Forelimb muscle (tissue), 1 donor: ENCODE measurements around the gene ROR2. TPM values are rescaled to one million over a fixed set of nuclear protein-coding genes. Genes with fewer than 3 reads are reported as not detected.
"Not testable (repeated sequence)": the region's sequence is repeated elsewhere in the genome, so short reads cannot be mapped to it uniquely, and the experiment has no call there.

ENCODE experiments used
- DNase-seq: peaks from one replicate; pipeline ENCODE4 v3.0.0-alpha.2; 2013; ENCODE audit warnings: low read depth
- polyA plus RNA-seq: library from polyadenylated mRNA; unstranded; fragments of 120-200 nt; gene quantifications from one replicate; pipeline ENCODE4 v1.2.1, GENCODE V29; 2013; ENCODE audit not compliant: insufficient read length

The ROR2 gene
- polyA plus RNA-seq, 1 donor, result 2.7 TPM

DNA sequence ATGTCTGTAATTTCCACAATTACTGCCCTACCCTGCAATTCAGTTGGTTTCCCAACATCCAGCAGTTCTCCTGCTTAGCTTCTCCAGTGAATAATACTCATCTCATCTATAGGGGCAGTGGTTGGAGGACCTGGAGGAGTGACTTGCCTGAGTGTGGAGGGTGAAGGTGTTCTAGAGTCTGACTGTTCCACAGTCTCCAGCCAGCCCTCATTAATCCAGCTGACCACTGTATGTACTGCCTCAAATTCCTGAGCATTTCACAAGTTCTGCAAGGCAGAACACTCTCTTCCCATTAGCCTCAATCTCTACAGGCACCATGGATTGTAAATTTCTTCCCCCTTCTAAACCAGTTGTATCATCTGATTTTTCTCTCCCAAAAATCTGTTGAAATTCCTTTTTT lies 379.0 kb downstream of the ROR2 start:
- no peak for DNase-seq

DNA sequence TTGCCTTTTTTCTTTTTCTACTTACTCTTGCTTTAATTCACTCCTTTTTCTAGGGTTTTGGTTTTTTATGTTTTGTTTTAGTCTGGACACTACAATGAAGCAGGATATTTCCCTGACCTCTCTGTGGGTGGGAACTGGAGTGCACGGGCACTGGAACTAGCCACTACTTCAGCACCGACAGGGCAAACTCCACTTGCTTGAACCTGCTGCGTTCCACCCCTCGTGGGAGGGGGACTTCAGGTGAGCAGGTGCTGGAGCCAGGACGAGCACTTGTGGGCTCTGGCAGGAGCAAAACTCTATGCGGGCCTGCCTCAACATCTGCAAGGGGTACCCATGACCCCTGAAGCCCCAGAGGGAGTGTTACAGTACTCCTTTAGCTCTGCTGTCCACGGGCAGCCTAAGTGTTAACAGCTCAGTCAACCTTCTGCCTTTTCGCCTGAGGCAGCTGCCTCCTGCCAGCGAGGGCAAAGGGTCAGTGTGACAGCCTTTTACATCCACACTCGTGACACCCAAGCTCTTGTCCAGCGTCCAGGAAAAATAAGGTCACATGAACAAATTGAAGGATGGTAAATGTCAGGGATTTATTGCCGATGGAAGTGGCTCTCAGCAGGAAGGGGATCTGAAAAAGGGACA lies 382.3 kb downstream of the ROR2 start:
- no peak for DNase-seq

DNA sequence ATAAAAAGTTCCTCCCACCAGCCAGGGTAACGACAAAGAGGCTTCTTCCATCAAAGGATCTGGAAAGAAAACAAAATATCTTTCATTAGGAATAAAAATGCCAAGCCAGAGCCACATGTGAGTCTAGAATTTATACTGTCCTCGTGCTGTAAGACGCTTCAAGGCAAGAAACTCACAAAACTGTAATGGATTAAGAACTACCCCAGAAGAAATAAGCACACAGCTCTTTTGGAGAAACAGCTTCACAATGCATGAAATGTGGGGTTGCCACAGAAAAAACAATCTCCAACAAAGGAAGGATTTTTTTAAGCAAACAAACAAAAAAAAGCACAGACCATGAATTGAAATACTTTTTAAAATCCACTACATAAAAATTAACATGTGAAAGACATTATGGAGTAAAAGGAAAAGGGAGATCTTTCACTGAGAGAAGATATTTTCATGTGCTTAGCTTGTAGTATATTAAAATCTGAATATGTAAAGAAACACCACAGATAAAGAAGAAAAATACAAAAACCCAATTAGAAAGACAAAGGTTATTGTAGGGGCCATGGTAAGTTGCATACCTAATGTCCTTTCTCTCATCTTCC lies 385.9 kb downstream of the ROR2 start:
- no peak for DNase-seq

DNA sequence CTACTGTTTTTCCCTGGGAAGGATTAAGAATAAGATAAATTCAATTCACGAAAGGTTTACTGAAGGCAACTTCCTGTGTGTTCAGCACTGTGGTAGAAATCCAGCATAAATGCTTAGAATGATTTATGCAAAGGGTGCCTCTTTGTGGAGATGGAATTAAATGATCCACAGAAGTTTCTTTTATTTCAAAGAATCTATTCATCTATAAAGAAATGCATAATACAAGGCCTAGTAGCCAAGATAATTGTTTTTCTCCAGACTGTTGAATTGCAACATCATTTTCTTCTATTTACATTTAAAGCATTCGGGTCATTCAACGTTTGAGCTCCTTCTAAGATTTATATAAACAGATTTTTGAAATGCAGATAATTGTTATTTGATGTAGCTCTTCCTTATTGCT lies 387.6 kb downstream of the ROR2 start:
- no peak for DNase-seq

DNA sequence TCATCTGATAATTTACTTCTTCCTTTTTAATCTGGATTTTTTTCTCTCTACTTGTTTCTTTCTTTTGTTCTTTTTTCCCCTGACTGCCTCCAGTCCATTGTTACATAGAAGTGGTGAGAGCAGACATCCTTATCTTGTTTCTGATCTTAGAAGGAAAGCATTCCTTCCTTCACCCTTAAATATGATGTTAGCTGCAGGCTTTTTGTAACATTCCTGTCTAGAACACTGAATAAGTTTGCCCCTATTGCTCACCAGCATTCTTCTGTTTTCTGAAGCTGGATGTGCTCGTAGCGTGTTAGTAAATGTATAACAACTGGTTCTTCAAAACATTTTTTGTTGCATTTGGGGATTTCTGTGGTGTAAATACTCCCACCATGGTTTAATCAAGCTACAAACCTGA lies 389.7 kb downstream of the ROR2 start:
- no peak for DNase-seq

DNA sequence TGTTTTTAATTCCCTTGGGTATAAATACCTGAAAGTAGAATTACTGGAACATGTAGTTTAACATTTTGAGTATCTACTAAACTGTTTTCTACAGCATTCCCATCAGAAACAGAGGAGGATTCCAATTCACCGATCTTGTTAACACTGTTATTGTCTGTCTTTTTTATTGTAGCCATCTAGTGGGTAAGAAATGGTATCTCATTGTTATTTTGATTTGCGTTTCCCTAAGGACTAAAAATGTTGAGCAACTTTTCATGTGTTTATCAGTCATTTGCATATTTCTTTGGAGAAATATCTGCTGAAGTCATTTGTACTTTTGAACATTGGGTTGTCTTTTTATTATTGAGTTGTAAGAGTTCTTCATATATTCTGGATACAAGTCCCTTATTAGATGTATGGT lies 391.1 kb downstream of the ROR2 start:
- no peak for DNase-seq

DNA sequence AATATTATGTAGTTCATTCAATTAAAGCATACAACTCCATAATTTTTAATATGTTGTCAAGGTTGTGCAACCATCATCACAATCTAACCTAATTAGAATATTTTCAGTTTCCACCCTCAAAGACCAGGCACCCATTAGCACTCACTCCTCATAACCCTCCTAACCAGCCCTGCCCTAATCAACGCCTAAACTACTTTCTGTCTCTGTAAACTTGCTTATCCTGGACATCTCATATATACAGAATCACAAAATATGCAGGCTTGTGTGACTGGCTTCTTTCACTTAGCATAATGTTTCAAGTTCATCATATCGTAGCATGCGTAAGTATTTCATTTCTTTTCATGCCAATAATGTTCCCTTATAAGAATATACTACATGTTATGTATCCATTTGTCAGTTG lies 391.6 kb downstream of the ROR2 start:
- DNase-seq, result no peak

DNA sequence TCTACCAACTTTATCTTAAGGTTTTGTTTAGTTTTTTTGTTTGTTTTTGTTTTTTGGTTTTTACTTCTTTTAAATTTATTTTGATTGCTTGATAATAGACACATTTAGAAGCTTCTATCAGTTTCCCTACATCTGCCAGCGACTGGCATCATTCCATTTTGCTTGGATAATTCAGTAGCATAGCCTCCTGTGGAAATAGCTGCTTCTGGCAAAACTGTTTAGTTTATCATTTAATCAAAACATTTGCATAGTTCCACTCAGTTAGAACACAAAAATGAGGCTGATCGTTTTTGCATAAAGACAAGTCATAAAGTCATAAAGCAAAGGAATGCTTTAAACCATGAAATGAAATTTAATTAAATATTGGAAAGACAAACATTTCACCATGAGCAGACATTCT lies 392.7 kb downstream of the ROR2 start:
- DNase-seq, result no peak

DNA sequence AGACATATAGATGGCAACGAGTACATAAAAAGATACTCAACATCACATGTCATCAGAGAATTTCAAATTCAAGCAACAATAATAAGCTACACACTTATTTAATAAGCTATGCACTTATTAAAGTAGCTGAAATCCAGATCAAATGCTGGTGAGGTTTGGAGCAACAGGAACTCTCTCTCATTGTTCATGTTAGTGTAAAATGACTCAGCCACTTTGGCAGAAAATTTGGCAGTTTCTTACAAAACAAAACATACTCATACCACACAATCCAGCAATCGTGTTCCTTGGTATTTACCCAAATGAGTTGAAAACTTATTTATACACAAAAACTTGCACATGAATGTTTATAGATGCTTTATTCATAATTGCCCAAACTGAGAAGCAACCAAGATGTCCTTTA lies 394.9 kb downstream of the ROR2 start:
- no peak for DNase-seq

DNA sequence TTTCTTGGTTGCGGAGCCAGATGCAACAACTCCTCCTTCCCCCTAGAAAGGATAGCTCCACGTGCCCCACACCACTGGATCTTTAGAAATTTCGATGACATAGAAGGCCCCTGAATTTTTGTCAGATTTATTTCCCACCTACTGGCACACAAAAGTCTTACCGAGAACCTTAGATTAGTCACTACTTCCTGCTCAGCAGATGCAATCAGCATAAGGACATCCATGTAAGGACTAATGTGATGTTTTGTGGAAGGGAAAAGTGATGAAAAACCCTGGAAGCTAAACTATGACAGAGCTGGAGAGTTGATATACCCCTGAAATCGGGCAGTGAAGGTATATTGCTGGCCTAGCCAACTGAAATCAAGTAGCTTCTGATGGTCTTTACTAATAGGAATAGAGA lies 400.9 kb downstream of the ROR2 start:
- DNase-seq, result no peak

DNA sequence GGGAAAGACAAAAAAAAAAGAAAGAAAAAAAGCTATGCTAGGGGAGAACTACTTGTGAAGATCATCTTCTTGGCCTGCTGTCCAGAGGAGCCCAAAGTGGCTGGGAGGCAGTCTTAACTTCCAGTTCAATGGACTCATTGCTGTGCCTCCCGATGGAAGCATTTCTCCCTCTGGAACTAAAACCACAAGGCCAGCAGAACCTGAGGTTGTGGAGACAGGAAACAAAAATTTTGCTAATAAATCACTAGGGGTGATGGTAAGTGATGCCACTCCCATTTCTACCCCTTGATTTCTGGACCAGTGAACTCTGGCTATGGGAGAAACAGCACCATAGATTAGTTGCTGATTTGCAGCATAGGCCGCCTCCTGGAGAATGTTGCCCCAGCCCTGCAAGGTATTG lies 402.9 kb downstream of the ROR2 start:
- DNase-seq, result no peak

DNA sequence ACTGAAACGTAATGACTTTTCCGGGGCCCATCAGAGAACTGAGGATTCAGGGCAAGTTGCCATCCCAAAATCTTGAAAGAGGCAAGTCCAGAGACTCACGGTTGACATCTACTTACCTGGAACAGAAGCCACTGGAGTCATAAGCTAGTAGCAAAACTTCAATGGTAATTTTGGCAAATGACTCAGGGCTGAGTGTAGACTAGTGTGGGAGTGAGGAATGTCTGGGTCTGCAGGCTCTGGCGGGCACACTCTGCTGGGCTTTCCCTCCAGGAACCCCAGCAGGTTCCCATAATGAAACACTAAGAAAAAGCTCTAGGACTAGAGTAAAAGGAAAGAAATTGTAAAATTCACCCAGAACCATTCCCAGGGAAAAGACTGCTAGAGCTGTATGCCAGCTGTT lies 403.5 kb downstream of the ROR2 start:
- no peak for DNase-seq

DNA sequence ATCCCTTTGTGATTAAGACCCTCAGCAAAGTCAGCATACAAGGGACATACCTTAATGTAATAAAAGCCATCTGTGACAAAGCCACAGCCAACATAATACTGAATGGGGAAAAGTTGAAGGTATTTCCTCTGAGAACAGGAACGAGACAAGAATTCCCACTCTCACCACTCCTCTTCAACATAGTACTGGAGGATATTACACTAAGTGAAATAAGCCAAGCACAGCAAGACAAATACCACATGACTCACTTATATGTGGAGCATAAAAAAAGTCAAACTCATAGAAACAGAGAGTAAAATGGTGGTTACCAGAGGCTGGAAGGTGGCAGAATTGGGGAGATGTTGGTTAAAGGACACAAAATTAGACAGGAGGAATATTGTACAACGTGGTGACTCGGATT lies 408.3 kb downstream of the ROR2 start:
- no peak for DNase-seq

DNA sequence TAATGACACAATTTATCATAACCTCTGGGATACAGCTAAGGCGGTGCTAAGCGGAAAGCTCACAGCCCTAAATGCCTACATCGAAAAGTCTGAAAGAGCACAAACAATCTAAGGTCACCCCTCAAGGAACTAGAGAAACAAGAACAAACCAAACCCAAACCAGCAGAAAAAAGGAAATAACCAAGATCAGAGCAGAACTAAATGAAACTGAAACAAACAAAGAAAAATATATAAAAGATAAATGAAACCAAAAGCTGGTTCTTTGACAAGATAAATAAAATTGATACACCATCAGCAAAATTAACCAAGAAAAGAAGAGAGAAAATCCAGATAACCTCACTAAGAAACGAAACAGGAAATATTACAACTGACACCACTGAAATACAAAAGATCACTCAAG lies 409.5 kb downstream of the ROR2 start:
- not testable (repeated sequence) for DNase-seq

DNA sequence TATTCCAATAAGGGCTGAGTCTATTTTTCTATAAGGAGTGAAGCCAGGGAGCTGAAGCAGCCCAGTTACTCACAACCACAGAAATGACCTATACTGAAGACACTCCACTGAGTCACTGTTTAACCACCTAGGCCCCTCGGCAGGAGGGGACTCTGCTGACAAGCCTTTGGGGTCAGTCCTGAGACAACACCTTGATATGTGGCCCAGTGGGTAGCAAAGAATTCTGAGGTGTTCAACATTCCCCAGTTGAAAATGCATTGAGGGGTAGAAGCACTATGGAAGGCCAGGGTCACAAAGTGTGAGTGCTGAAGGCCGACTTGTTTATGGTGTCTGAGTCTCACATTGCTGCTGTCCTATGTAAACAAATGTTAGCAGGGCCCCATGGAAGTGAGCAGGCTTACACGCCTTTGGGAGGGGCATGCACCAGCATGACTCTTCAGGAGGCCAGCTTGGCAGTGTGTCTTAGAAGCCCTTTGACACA lies 413.8 kb downstream of the ROR2 start:
- DNase-seq, result no peak

DNA sequence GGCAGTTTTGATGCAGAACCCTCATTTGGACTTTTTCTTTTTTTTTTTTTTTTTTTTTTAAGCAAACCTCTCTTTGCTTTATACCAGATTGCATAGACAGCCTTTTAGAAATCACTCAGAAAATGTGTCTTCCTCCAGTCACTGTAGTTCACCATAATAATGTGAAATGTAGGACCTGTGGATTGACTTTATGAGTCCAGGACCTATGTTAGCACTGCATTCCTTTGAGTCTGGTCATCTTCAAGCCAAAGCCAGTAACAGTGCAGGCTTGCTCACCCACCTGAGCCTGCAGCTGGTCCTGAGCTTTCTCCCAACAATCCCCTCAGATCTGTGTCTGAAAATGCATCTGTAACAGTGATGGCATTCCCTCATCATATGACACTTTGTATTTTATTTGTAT lies 415.7 kb downstream of the ROR2 start:
- DNase-seq, result no peak

DNA sequence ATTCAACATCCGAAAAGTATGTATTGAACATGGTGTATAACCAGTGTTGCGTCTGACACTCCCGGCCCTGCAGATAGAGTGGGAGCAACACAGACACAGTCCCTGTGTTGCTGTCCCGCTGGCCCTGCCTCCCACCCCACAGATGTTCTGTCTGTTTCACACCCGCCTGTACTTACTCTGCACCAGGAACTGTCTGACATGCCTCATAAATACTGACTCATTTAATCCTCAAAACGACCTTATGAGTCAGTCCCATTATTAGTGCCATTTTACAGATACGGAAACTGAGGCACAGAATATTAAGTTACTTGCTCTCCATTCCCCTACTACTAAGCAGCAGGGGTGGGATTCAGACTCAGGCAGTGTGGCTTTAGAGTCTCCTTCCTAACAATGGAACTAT lies 416.6 kb downstream of the ROR2 start:
- DNase-seq, result no peak

DNA sequence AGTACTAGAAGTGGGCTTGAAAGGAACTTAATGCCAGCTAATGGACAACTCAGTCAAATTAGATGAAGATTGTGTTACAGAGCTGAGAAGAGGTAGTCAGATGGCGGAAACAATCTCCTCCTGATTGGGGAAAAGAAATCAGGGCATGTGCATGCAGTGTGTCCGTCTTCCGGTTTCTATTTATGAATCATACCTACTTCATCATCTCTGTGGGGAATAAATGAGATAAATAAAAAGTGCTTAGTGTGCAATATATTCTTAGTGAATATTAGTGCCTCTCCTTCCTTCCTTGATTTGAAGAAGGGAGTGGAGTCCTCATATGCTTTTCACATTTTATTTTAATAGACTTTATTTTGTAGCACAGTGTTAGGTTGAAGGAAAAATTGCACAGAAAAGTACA lies 417.7 kb downstream of the ROR2 start:
- no peak for DNase-seq

DNA sequence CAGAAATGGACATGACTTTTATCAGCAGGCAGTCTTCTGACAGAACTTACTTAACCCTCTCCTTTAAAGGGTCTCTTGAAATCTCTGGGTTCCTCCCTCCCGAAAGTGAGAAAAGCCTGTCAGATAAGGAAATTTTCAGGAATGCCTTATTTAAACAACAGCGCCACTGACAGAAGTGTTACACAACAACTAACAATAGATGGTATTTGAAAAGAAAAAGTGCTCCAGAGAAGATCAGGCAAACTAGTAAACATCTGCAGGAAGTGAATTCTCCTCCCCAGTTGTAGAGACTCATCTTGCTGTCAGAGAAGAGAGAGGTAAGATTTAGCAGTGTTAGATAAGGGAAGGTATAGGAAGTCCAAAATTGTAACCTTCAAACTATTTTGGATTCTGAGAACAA lies 419.2 kb downstream of the ROR2 start:
- no peak for DNase-seq

DNA sequence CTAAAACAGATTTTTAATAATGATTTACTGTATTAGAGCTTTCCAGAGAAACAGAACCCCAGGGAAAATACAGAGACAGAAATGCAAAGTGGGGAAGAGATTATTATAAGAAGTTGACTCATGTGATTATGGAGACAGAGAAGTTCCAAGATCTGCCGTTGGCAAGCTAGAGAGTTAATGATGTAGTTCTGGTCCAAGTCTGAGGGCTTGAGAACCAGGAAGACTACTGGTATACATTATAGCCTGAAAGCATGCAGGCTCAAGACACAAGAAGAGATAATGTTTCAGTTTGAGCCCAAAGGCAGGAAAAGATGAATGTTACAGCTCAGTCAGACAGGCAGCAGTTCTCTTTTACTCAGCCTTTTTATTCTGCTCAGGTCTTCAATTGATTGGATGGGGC lies 427.5 kb downstream of the ROR2 start:
- peak; percentile 38 for DNase-seq

DNA sequence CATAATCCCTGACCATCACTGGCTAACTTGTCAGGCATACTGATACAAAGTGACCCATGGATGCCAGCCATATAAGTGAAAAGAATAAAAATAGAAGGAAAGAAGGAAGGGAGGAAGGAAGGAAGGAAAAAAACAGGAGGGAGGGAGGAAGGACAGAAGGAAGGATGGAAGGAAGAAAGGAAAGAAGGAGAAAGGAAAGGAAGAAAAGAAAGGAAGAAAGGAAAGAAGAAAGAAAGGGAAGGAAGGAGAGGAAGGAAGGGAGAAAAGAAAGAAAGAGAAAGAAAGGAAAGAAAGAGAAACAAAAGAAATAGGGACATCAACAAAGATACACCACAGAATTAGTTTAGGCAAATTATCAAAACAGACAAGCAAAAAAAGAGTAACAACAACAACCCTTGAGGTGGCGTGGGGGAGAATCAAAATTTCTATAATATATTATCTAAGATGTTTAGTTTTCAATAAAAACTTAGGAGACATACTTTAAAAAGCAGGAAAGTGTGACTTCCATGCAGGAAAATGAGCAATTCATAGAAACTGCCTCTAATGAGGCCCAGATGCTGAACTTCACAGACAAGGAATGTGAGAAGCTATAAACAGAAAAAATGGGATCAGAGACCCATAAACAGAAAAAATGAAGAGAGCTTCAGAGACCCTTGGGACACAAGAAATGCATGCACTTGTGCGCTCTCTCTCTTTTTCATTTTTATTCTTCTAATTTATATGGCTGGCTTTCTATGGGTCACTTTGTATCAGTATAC lies 430.3 kb downstream of the ROR2 start:
- no peak for DNase-seq

DNA sequence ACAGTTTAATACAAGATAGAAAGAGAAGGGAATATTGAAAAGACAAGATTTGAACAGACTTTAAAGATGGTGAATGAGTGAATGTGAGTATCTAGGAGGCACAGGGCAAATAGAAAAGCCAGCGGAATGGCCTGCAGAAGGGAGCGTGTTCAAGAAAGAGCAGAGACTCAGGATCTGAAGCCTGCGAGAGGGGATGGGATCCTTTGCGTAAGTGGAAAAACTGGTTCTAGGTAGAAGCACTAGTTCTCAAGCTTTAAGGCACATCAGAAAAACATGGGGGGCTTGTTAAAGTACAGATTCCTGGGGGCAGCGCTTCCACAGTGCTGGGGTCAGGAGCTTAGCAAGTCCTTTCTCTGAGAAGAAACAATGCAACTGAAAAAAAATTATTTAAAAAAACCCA lies 431.6 kb downstream of the ROR2 start:
- DNase-seq, result no peak

DNA sequence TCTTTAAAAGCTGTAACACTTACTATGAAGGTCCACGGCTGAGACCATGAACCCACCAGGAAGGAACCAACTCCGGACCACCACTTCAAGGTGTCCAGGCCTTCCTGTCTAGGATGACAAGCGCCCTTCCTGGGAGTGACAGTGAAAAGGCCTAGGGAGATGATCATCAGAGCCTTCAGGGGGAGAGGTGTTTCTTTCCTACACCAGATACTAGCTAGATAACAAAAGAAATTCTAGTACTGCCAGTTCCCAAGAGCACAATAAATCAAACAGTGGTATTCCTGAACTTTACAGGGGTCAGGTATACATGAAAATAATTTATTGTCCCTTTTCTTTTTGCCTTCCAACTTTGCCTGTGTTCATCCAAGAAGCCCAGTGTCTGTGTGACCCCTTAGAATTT lies 432.2 kb downstream of the ROR2 start:
- DNase-seq, result no peak
